C4-2B (cell line): ENCODE data around the gene RTEL1.

Source experiments
- ZFX ChIP-seq: fragments of 450-650 bp; IDR thresholded peaks from 2 replicates; pipeline ENCODE4 v1.6.1; 2017
- TF ChIP-seq, protein P1 (sequence below): fragments of 450-650 bp; conservative IDR thresholded peaks from 2 replicates; pipeline ENCODE4 v1.5.1; 2017; ENCODE audit warnings: mild to moderate bottlenecking

DNA sequence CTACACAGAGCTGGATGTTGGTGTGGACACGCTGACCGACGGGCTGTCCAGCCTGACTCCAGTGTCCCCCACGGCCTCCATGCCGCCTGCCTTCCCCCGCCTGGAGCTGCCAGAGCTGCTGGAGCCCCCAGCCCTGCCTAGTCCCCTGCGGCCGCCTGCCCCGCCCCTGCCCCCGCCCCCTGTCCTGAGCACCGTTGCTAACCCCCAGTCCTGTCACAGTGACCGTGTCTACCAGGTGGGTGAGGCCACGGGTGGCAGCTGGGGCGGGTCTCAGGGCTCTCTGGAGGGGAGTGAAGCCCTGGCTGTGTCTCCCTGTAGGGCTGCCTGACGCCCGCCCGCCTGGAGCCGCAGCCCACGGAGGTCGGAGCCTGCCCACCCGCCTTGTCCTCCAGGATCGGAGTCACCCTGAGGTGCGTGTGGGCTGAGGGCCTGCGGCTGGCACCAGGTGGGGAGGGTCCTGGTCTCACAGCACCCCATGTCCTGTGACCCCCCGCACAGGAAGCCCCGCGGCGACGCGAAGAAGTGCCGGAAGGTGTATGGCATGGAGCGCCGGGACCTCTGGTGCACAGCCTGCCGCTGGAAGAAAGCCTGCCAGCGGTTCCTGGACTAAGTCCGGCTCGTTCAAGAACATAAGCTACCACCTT is 84.4 kb downstream of the RTEL1 start:
- TF ChIP-seq, protein P1, sequence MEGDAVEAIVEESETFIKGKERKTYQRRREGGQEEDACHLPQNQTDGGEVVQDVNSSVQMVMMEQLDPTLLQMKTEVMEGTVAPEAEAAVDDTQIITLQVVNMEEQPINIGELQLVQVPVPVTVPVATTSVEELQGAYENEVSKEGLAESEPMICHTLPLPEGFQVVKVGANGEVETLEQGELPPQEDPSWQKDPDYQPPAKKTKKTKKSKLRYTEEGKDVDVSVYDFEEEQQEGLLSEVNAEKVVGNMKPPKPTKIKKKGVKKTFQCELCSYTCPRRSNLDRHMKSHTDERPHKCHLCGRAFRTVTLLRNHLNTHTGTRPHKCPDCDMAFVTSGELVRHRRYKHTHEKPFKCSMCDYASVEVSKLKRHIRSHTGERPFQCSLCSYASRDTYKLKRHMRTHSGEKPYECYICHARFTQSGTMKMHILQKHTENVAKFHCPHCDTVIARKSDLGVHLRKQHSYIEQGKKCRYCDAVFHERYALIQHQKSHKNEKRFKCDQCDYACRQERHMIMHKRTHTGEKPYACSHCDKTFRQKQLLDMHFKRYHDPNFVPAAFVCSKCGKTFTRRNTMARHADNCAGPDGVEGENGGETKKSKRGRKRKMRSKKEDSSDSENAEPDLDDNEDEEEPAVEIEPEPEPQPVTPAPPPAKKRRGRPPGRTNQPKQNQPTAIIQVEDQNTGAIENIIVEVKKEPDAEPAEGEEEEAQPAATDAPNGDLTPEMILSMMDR: no peak
- no peak for TF ChIP-seq ZFX
